GM23248 (cell line): ENCODE results near the gene OPCML.

Experiments
- EZH2 ChIP-seq: fragments of 200-600 bp; sonication (generic); IDR thresholded peaks from 2 replicates; pipeline ENCODE4 v1.6.1; 2018; ENCODE audit warnings: antibody characterized with exemption, mild to moderate bottlenecking; ENCODE audit not compliant: insufficient read depth, poor library complexity, severe bottlenecking
- EZH2phosphoT487 ChIP-seq: fragments of 200-600 bp; sonication (generic); IDR thresholded peaks from 2 replicates; pipeline ENCODE4 v1.6.1; 2018; ENCODE audit warnings: antibody characterized with exemption, moderate library complexity, mild to moderate bottlenecking, low read depth; ENCODE audit not compliant: insufficient read depth

DNA sequence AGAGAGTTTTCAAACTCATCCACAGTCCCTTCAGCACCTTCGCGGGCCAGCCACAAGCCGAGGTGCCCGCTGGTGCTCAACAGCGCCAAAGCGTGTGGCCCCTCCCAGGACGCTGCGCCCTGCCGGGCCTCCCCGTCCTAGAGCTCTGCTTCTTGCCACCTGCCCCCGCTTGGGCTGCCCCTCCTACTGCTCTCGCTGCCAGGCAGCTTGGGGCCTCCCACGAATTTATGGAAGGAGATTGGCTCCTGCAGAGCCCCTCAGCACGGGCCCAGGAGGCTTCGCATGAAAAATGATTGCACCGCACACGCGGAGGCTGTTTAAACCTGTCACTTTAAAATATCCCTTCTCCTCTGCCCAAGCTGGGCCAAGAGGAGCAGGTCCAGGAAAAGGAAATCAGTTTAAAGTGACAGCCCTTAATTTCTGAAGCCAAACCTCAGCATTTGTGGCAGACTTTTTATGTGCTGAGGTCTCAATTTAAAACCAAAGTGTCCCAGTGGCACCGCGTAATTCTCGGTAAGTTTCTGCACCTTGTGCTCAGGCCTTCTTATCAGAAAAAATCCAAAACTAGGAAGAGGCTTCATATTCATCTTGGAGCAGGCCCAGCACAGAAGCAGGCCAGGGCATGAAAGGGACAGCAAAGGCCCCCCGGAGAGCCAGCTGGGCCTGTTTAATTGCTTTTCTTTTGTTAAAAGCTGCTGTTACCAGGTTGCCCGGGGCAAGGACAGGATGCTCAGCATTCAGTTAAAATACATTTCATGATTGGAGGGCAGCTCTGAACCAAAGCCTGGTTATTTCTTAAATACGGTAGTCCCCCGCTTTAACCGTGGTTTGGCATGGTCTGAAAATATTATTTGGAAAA is 303.6 kb downstream of the OPCML start:
- TF ChIP-seq EZH2, result no peak
- TF ChIP-seq EZH2phosphoT487, result no peak
